Memory B cell (primary cell): ENCODE measurements around the gene RFESD.
"Not testable (repeated sequence)": the region's sequence is repeated elsewhere in the genome, so short reads cannot be mapped to it uniquely, and the experiment has no call there.

Experiments used
- ATAC-seq: fragments of 150-1000 bp; cut with Tn5 transposase; 2 replicates; pipeline ENCODE4 v1.10.0; 2021; ENCODE audit warnings: low read depth, mild to moderate bottlenecking, moderate library complexity
- DNase-seq, 2 donors: peaks; one replicate each; pipeline ENCODE4 v3.0.0; 2022; ENCODE audit warnings: low spot score in 2 of 2
- H3K27ac Mint-ChIP-seq: one replicate; pipeline ENCODE4 v1.8.0; 2022; ENCODE audit warnings: mild to moderate bottlenecking, moderate library complexity, mixed read lengths
- H3K27me3 Mint-ChIP-seq: one replicate; pipeline ENCODE4 v1.8.0; 2022; ENCODE audit warnings: mixed read lengths
- H3K36me3 Mint-ChIP-seq: one replicate; pipeline ENCODE4 v1.8.0; 2022; ENCODE audit warnings: mild to moderate bottlenecking, mixed read lengths
- H3K4me1 Mint-ChIP-seq: one replicate; pipeline ENCODE4 v1.8.0; 2022; ENCODE audit warnings: mixed read lengths
- H3K4me3 Mint-ChIP-seq: one replicate; pipeline ENCODE4 v1.8.0; 2022; ENCODE audit warnings: mild to moderate bottlenecking, moderate library complexity, mixed read lengths
- H3K9me3 Mint-ChIP-seq: one replicate; pipeline ENCODE4 v1.8.0; 2022; ENCODE audit warnings: mixed read lengths

Gene RFESD

GRCh38 chr5:95690333-95690732, 43.8 kb downstream of the RFESD start:
- Mint-ChIP-seq H3K27me3 (no peaks in the 10 kb centered on the region), H3K9me3 (peaks cover 1% of the 10 kb centered on the region), H3K4me3 (no peak overlapping the region), H3K4me1 (no peaks in the 10 kb centered on the region), H3K36me3 (no peaks in the 10 kb centered on the region), H3K27ac (no peak overlapping the region)
- ATAC-seq (no peak), DNase-seq (no peak)

- peaks cover 8% of the 10 kb centered on the region for H3K27me3 Mint-ChIP-seq
- DNase-seq (no peak), ATAC-seq (no peak)
- no peak overlapping the region for H3K27ac Mint-ChIP-seq
- H3K9me3 Mint-ChIP-seq: no peaks in the 10 kb centered on the region
- no peaks in the 10 kb centered on the region for H3K4me1 Mint-ChIP-seq
- no peaks in the 10 kb centered on the region for H3K36me3 Mint-ChIP-seq
- H3K4me3 Mint-ChIP-seq: no peak overlapping the region
Measured at GRCh38 chr5:95697781-95698681, 51.5 kb downstream of the RFESD start.

GRCh38 chr5:95699337-95699736, 52.8 kb downstream of the RFESD start:
- Mint-ChIP-seq H3K36me3 (no peaks in the 10 kb centered on the region), H3K27ac (no peak overlapping the region), H3K27me3 (peaks cover 8% of the 10 kb centered on the region)

GRCh38 chr5:95701074-95701473, 54.5 kb downstream of the RFESD start:
- Mint-ChIP-seq H3K27ac (no peak overlapping the region), H3K4me1 (no peaks in the 10 kb centered on the region), H3K27me3 (peaks cover 8% of the 10 kb centered on the region), H3K4me3 (no peak overlapping the region), H3K9me3 (no peaks in the 10 kb centered on the region), H3K36me3 (no peaks in the 10 kb centered on the region)
- DNase-seq (no peak), ATAC-seq (no peak)

More at GRCh38 chr5:95699337-95699736, 52.8 kb downstream of the RFESD start:
- no peaks in the 10 kb centered on the region for H3K9me3 Mint-ChIP-seq
- no peaks in the 10 kb centered on the region for H3K4me1 Mint-ChIP-seq
- ATAC-seq: no peak
- no peak overlapping the region for H3K4me3 Mint-ChIP-seq
- no peak for DNase-seq

- DNase-seq (no peak), ATAC-seq (no peak)
- no peaks in the 10 kb centered on the region for H3K9me3 Mint-ChIP-seq
- H3K4me3 Mint-ChIP-seq: no peak overlapping the region
- H3K36me3 Mint-ChIP-seq: no peaks in the 10 kb centered on the region
- no peaks in the 10 kb centered on the region for H3K4me1 Mint-ChIP-seq
- peaks cover 5% of the 10 kb centered on the region for H3K27me3 Mint-ChIP-seq
- no peak overlapping the region for H3K27ac Mint-ChIP-seq
Measured at GRCh38 chr5:95704150-95704549, 57.6 kb downstream of the RFESD start.

GRCh38 chr5:95706196-95706595, 59.6 kb downstream of the RFESD start:
- H3K36me3 Mint-ChIP-seq, H3K4me3 Mint-ChIP-seq, H3K9me3 Mint-ChIP-seq, H3K4me1 Mint-ChIP-seq, H3K27ac Mint-ChIP-seq, DNase-seq, H3K27me3 Mint-ChIP-seq, ATAC-seq: not testable (repeated sequence)

- Mint-ChIP-seq H3K27me3 (peaks cover 2% of the 10 kb centered on the region), H3K36me3 (no peaks in the 10 kb centered on the region), H3K27ac (no peak overlapping the region), H3K9me3 (no peaks in the 10 kb centered on the region), H3K4me3 (no peak overlapping the region), H3K4me1 (no peaks in the 10 kb centered on the region)
- no peak for ATAC-seq
- DNase-seq: no peak
Measured at GRCh38 chr5:95707055-95707454, 60.5 kb downstream of the RFESD start.
